Measurements from ENCODE around the gene TPD52L1.

- TF ChIP-seq CTCF (IDR thresholded peaks at IDR 0.05) (no peak), ZNF423 (CRISPR knock-in tag; IDR thresholded peaks at IDR 0.05) (no peak), USF2 (CRISPR knock-in tag; IDR thresholded peaks at IDR 0.05) (no peak), MAX (CRISPR knock-in tag; IDR thresholded peaks at IDR 0.05) (no peak), USF1 (CRISPR knock-in tag; IDR thresholded peaks at IDR 0.05) (no peak), TCF7 (CRISPR knock-in tag; IDR thresholded peaks at IDR 0.05; ENCODE audit: low read depth) (no peak), IRF2 (CRISPR knock-in tag; IDR thresholded peaks at IDR 0.05; ENCODE audit: borderline replicate concordance, low read depth) (no peak), ZNF416 (CRISPR knock-in tag; IDR thresholded peaks at IDR 0.05) (no peak), ARID4B (CRISPR knock-in tag; IDR thresholded peaks at IDR 0.05; ENCODE audit: borderline replicate concordance) (no peak)
Observed at GRCh38 chr6:125303512-125303854, 149.9 kb downstream of the TPD52L1 start.

Measured in WTC11 (cell line).